Measurements from ENCODE around the gene GRB10.

GRB10 gene

DNA sequence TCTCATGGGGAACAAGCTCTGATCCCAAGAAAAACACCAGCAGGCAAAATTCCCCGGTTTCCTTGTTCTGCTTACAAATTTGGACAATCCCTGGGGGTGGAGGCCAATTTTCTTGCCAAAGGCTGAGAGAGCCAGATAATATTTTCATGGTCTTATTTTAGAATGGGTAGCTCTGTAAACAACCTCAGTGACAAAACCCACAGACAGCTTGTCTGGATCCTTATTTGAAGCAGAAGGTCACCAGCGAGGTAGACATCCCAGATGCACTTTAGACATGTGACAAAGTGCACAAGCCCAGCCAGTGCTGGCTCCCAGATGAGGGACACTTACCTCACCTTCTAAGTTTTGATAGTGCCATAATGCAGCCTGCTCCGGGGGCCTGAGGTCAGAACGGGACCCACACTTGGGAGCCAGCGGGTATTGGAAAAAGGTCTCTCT, 114.9 kb downstream of the GRB10 start:
- TF ChIP-seq ZFX (IDR thresholded peaks at IDR 0.05; ENCODE audit: borderline replicate concordance) = no peak
- TF ChIP-seq, protein P1, sequence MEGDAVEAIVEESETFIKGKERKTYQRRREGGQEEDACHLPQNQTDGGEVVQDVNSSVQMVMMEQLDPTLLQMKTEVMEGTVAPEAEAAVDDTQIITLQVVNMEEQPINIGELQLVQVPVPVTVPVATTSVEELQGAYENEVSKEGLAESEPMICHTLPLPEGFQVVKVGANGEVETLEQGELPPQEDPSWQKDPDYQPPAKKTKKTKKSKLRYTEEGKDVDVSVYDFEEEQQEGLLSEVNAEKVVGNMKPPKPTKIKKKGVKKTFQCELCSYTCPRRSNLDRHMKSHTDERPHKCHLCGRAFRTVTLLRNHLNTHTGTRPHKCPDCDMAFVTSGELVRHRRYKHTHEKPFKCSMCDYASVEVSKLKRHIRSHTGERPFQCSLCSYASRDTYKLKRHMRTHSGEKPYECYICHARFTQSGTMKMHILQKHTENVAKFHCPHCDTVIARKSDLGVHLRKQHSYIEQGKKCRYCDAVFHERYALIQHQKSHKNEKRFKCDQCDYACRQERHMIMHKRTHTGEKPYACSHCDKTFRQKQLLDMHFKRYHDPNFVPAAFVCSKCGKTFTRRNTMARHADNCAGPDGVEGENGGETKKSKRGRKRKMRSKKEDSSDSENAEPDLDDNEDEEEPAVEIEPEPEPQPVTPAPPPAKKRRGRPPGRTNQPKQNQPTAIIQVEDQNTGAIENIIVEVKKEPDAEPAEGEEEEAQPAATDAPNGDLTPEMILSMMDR (IDR thresholded peaks at IDR 0.05) = no peak
- H3K27ac ChIP-seq = no peak overlapping the region

DNA sequence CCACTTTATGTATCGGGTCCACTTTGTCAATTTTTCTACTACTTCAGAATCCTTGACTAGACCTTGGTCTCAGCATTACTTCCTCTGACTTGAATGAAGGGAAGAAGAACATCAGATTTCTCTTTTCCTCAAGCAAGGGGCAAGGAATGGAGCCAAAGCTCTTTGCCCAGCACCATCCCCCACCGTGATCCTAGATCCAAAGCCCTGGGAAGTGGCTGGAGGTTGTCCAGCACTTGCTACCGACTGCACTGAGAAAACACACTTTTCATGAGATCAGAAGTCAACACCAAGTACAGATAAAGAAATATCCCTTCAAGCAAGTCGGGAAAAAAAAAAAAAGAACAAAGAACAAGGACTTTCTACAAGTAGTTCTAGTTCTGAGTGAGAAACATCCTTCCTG, 115.4 kb downstream of the GRB10 start:
- TF ChIP-seq ZFX (IDR thresholded peaks at IDR 0.05; ENCODE audit: borderline replicate concordance) = no peak
- TF ChIP-seq, protein P1 (IDR thresholded peaks at IDR 0.05) = no peak
- no peak overlapping the region for H3K27ac ChIP-seq

DNA sequence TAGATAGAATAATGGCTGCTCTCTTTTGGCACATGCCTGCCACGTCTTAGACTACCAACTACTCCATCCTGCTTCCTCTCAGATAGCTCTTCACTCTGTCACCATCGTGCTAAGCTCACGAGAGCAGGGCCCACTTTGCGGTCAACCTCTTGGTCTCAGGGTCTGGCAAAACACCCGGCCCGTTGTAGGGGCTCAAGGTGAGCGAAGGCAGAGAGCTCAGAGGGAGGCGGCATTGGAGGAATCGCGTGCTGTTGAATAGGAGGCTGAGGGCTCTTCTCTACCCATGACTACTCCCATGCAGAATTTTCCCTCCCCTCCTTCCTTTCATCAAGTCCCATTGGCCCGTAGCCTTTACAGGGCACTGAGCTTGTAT, 116.6 kb downstream of the GRB10 start:
- TF ChIP-seq, protein P1 (IDR thresholded peaks at IDR 0.05) = no peak
- TF ChIP-seq ZFX (IDR thresholded peaks at IDR 0.05; ENCODE audit: borderline replicate concordance) = no peak
- H3K27ac ChIP-seq = no peak overlapping the region

DNA sequence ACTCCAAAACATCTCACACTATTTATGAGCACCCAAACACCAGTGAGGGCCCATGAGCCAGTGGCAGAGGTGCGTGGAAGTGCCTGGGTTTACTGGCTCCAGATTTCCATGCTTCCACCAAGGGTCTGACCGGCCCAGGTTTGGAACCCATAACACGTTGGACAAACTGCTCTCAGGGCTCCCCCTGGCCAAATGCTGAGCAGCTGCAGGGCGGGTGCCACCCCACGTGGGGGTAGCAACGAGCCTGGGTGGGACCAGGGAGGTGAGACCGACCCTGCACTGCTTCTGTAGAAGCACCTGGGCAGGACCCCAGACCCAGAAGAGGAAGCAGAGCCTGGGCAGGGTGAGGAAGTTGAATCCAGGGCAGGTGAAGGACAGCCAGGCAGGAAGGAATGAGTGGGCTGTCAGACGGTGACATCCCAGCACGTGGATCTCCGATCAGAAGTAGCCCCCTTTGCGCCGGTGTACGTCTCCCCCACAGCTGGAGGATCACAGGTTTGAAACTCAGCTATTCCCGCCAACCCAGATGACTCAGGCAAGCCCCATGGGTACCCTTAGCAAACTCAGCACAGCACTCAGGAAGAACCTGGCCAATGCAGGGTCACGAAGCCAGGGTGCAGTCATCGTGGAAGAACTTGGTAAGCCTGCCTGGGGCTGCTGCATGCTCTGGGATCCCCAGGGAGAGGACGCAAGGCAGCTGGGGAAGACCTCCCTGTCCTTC, 117.1 kb downstream of the GRB10 start:
- H3K27ac ChIP-seq = no peak overlapping the region
- TF ChIP-seq, protein P1 (IDR thresholded peaks at IDR 0.05) = no peak
- TF ChIP-seq ZFX (IDR thresholded peaks at IDR 0.05; ENCODE audit: borderline replicate concordance) = no peak

DNA sequence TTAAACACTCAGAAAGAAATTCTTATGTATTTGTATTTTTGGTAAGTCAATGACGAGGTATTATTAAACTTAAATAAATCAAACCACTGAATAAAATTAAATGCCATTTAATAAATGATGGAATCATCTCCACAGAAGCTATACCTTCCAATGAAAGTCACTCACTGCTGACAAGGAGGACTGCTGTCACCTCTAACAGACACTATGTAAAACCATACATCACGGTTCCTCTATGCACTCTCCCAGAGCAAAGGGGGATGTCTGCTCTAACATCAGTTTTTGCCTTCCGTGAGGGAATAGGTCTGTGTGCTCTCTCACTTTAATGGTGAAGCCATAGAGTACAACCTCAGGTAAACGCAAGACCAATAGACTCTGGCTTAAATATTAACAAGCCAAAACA, 117.8 kb downstream of the GRB10 start:
- TF ChIP-seq, protein P1 (IDR thresholded peaks at IDR 0.05) = no peak
- TF ChIP-seq ZFX (IDR thresholded peaks at IDR 0.05; ENCODE audit: borderline replicate concordance) = no peak
- H3K27ac ChIP-seq = no peak overlapping the region

DNA sequence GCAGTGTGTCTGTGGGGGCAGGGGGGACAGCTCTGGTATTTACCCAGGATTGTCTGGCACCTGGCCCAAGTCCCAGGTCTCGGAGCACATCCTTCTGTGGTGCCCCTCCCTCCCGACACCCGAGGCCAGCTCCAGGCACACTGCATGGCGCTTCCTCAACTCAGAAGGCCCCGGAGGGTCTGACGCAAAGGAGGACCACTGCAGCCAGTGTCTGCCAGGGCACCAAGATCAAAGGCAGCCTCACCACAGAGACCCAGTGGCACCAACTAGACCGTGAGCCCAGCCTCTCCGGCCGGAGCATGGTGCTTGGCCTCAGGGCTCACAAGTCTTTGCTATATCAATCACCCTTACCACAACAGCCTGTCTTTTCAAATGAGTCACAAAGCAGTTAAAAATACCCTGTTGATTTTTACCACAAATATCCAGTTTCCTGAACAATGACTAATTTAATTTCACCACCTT, 118.2 kb downstream of the GRB10 start:
- TF ChIP-seq ZFX (IDR thresholded peaks at IDR 0.05; ENCODE audit: borderline replicate concordance) = no peak
- TF ChIP-seq, protein P1 (IDR thresholded peaks at IDR 0.05) = no peak
- H3K27ac ChIP-seq = no peak overlapping the region

DNA sequence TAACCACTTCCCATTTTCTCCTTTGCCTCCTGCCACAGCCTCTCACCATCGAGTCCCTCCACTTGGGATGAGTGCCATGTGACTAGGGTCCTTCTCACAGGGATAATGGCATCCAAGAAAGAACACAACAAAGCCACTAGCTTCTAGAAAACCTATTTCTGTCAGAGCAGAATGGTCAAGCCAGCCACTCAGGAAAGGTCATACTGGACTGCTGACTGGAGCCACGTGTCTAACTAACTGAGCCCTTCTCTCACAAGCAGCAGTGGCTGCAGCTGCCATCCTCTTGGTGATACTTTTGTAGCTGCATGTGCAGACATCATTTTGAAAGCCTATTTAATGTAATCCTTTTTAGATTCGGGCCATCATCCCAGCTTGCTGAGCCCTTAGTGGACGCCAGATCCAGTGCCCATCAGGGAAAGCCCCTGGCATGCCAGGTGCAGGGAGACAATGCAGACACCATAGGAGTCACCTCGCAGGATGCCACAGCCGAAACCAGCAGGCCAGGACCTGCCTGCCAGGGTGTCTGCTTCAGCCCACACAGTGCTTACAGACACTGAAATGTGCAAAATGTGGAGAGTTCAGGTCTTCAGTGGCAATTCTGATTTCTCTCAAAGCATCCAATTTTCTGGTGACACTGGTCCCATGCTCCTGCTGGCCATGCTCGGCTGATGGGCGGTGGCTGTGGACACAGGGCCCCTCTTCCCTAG, 119.1 kb downstream of the GRB10 start:
- H3K27ac ChIP-seq = no peak overlapping the region
- TF ChIP-seq ZFX (IDR thresholded peaks at IDR 0.05; ENCODE audit: borderline replicate concordance) = no peak
- TF ChIP-seq, protein P1 (IDR thresholded peaks at IDR 0.05) = no peak
